ENCODE data around the gene HSBP1.

HSBP1 gene

GRCh38 chr16:83840060-83840617 lies 32.4 kb downstream of the HSBP1 start:
- no peak for DNase-seq

- no peak for DNase-seq
Measured at GRCh38 chr16:83842291-83842690, 34.5 kb downstream of the HSBP1 start.

- peak; percentile 40 for DNase-seq
Measured at GRCh38 chr16:83842756-83843507, 35.2 kb downstream of the HSBP1 start.

- DNase-seq: peak; percentile 25
Measured at GRCh38 chr16:83843657-83844056, 35.9 kb downstream of the HSBP1 start.

DNA sequence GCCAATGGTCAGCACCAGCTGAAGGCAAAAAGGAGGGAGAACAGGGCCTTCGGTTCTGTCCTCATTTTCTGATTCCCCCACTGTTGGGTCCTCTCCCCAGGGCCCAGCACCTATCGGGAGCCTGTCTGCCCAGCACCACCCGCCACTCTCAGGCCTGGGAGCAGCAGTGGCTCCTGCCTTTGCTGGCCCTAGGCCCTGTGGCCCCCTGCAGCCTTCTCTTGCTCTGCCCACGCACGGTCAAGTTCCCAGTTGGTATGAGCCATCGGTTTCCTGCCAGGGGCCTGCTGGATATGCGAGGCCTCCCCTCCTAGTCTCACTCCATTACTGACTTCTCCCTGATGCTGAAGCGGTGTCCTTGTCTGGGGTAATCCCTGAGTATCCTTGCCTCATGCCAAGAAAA lies 37.5 kb downstream of the HSBP1 start:
- DNase-seq: no peak

GRCh38 chr16:83847371-83848225 lies 39.8 kb downstream of the HSBP1 start:
- DNase-seq: no peak

GRCh38 chr16:83849421-83849820 lies 41.6 kb downstream of the HSBP1 start:
- DNase-seq: no peak

GRCh38 chr16:83850947-83851346 lies 43.2 kb downstream of the HSBP1 start:
- no peak for DNase-seq

- no peak for DNase-seq
Measured at GRCh38 chr16:83851473-83851872, 43.7 kb downstream of the HSBP1 start.

DNA sequence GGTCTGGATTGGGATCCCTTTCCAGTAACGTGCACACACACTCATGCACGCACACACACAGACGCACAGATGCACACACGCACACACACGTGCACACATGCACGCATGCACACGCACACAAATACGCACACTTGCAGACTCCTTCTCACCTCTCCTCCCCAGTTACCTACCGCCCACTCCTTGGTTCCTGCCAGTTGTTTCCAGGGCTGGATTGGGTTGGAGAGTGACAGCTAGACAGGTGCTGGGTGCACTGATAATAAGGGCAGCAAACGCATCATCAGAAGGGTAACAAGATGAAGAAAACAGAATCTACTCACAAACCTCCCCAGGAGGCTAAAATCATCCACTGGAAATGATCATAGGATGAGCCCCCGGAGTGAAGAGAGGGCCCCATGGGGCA lies 45.0 kb downstream of the HSBP1 start:
- no peak for DNase-seq

GRCh38 chr16:83853834-83854233 lies 46.1 kb downstream of the HSBP1 start:
- no peak for DNase-seq

DNA sequence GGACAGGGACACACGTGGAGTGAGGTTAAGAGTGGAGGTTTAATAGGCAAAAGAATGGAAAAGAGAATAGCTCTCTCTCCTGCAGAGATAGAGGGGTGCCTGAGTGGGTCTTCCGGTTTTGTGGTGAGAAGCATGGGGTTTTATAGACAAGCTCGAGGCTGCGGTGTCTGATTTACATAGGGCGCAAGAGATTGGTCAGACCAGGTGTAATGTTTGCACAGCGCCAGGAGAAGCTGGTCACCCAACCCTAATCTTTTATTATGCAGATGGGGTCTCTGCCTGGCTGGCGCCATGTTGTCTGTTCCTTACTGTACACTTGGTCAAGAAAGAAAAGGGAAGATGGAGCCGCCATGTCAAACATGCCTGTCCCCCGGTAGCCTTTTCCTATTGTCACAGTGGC lies 46.6 kb downstream of the HSBP1 start:
- DNase-seq: no peak

GRCh38 chr16:83856792-83857191 lies 49.0 kb downstream of the HSBP1 start:
- DNase-seq: no peak

GRCh38 chr16:83859265-83859664 lies 51.5 kb downstream of the HSBP1 start:
- no peak for DNase-seq

- DNase-seq: no peak
Measured at GRCh38 chr16:83862661-83863060, 54.9 kb downstream of the HSBP1 start.

GRCh38 chr16:83863682-83864081 lies 55.9 kb downstream of the HSBP1 start:
- DNase-seq: no peak
